ENCODE data around the gene ATAD1.

GRCh38 chr10:87761892-87762291 is 56.1 kb downstream of the ATAD1 start:
- TF ChIP-seq, protein P1, sequence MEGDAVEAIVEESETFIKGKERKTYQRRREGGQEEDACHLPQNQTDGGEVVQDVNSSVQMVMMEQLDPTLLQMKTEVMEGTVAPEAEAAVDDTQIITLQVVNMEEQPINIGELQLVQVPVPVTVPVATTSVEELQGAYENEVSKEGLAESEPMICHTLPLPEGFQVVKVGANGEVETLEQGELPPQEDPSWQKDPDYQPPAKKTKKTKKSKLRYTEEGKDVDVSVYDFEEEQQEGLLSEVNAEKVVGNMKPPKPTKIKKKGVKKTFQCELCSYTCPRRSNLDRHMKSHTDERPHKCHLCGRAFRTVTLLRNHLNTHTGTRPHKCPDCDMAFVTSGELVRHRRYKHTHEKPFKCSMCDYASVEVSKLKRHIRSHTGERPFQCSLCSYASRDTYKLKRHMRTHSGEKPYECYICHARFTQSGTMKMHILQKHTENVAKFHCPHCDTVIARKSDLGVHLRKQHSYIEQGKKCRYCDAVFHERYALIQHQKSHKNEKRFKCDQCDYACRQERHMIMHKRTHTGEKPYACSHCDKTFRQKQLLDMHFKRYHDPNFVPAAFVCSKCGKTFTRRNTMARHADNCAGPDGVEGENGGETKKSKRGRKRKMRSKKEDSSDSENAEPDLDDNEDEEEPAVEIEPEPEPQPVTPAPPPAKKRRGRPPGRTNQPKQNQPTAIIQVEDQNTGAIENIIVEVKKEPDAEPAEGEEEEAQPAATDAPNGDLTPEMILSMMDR (conservative IDR thresholded peaks at IDR 0.05; ENCODE audit: low read length), result no peak
- no peak for TF ChIP-seq EZH2phosphoT487 (IDR thresholded peaks at IDR 0.05; ENCODE audit: borderline replicate concordance)
